Upper lobe of left lung (tissue), 6 donors: ENCODE results near the gene ECT2L. TPM values are rescaled to one million over a fixed set of nuclear protein-coding genes. Genes with fewer than 3 reads are reported as not detected.

Source experiments
- ATAC-seq, 2 donors: fragments of 200-7000 bp; cut with Tn5 transposase; one replicate each; pipeline ENCODE4 v1.9.1; 2022; ENCODE audit warnings: mild to moderate bottlenecking in 2 of 2, moderate library complexity in 2 of 2; ENCODE audit not compliant: low FRiP score in 2 of 2
- DNase-seq, 2 donors: peaks; one replicate each; pipeline ENCODE4 v3.0.0-alpha.2; 2019 to 2020
- H3K27ac ChIP-seq, 4 donors: fragments of 200-600 bp; sonication (generic); one replicate each; pipeline ENCODE4 v1.5.1; 2016 to 2019
- H3K27me3 ChIP-seq, 4 donors: fragments of 200-600 bp; sonication (generic); one replicate each; pipeline ENCODE4 v1.5.1; 2017 to 2019
- H3K36me3 ChIP-seq, 4 donors: fragments of 200-600 bp; sonication (generic); one replicate each; pipeline ENCODE4 v1.5.1; 2016 to 2019
- H3K4me1 ChIP-seq, 4 donors: fragments of 200-600 bp; sonication (generic); one replicate each; pipeline ENCODE4 v1.5.1; 2018 to 2019
- H3K4me3 ChIP-seq, 4 donors: fragments of 200-600 bp; sonication (generic); one replicate each; pipeline ENCODE4 v1.5.1; 2017 to 2019; ENCODE audit warnings: mild to moderate bottlenecking in 2 of 4, moderate library complexity in 1 of 4
- H3K9me3 ChIP-seq, 4 donors: fragments of 200-600 bp; sonication (generic); one replicate each; pipeline ENCODE4 v1.5.1; 2018 to 2019
- EP300 ChIP-seq, 4 donors: sonication (generic); formaldehyde crosslinking; IDR thresholded peaks; one replicate each; pipeline ENCODE4 v1.5.1; 2017; ENCODE audit warnings: antibody characterized with exemption in 4 of 4, control low read depth in 2 of 4
- POLR2A ChIP-seq, 4 donors: fragments of 450-650 bp; IDR thresholded peaks; one replicate each; pipeline ENCODE4 v1.5.1; 2016 to 2017; ENCODE audit warnings: antibody characterized with exemption in 4 of 4, mild to moderate bottlenecking in 2 of 4
- POLR2AphosphoS5 ChIP-seq, 2 donors: sonication (generic); formaldehyde crosslinking; IDR thresholded peaks; one replicate each; pipeline ENCODE4 v1.5.1; 2017; ENCODE audit warnings: antibody characterized with exemption in 2 of 2
- WGBS, 2 donors: methylation state at CpG; one replicate each; pipeline ENCODE4 v1.1.5; 2017 to 2018; 5-methylcytosine and 5-hydroxymethylcytosine counted together
- total RNA-seq, 6 donors: library from RNA; depleted of rRNA in 4 of 6; stranded (reverse); fragments of >200 nt in 4 of 6; gene quantifications; one replicate each; pipeline versions ENCODE4 v1.1.0 to v1.2.1, GENCODE V29; 2016 to 2021
- TF ChIP-seq, protein P1 (sequence below), 6 experiments: fragments of 450-650 bp in 4 of 6; fragments of 200-600 bp in 2 of 6; sonication (generic) in 2 of 6; IDR thresholded peaks; one replicate each; pipeline ENCODE4 v1.5.1; 2016 to 2019; ENCODE audit warnings: antibody characterized with exemption in 6 of 6
- donor health status: DM: no; HTN: no; CAD: no; lungs with moderate emphysema.
- donor health status: DM: no; HTN: yes; CAD: no; lungs with severe emphysema.

Gene ECT2L
- total RNA-seq, 6 donors from 2014 or later, result 0.20 to 28.4 (median 3.1) TPM

DNA sequence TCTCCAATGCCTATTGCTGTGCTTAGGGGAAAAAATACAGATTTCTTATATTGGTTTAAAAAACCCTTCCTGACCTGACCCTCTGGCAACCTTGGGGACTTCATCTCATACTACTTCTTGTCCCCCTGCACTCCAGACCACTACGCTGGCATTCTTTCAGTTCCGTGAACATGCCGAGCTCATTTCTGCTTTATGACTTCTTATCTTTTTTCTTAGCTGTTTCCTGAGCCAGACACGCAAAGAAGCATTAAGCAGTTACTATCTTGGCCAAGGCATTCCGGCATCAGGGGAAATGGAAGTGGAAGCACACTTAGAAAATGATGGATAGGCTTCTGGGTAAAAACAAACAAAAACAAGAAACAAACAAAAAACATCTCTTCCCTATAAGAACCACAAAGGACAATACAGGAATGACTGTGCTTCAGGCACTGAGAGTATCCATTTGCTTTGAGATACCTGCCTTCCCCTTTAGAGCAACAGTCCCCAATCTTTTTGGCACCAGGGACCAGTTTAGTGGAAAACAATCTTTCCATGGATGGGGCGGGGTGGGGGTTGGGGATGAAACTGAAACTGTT, 26.7 kb upstream of the ECT2L start:
- no peak for DNase-seq
- 19 to 34% methylated on average over 5 to 6 of the region's 6 CpGs for WGBS, 2 donors
- Histone ChIP-seq H3K36me3 (no peaks in the 10 kb centered on the region), H3K4me1 (peaks cover 6 to 8% (median 7%) of the 10 kb centered on the region in 4 donors), H3K9me3 (no peaks in the 10 kb centered on the region), H3K27me3 (no peaks in the 10 kb centered on the region), H3K27ac (no peak overlapping the region), H3K4me3 (no peak overlapping the region)
- ATAC-seq, result no peak
- TF ChIP-seq POLR2AphosphoS5 (IDR thresholded peaks at IDR 0.05) (no peak), POLR2A (IDR thresholded peaks at IDR 0.05) (no peak), EP300 (IDR thresholded peaks at IDR 0.05) (no peak)
- TF ChIP-seq, protein P1, sequence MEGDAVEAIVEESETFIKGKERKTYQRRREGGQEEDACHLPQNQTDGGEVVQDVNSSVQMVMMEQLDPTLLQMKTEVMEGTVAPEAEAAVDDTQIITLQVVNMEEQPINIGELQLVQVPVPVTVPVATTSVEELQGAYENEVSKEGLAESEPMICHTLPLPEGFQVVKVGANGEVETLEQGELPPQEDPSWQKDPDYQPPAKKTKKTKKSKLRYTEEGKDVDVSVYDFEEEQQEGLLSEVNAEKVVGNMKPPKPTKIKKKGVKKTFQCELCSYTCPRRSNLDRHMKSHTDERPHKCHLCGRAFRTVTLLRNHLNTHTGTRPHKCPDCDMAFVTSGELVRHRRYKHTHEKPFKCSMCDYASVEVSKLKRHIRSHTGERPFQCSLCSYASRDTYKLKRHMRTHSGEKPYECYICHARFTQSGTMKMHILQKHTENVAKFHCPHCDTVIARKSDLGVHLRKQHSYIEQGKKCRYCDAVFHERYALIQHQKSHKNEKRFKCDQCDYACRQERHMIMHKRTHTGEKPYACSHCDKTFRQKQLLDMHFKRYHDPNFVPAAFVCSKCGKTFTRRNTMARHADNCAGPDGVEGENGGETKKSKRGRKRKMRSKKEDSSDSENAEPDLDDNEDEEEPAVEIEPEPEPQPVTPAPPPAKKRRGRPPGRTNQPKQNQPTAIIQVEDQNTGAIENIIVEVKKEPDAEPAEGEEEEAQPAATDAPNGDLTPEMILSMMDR (IDR thresholded peaks at IDR 0.05), result no peak

DNA sequence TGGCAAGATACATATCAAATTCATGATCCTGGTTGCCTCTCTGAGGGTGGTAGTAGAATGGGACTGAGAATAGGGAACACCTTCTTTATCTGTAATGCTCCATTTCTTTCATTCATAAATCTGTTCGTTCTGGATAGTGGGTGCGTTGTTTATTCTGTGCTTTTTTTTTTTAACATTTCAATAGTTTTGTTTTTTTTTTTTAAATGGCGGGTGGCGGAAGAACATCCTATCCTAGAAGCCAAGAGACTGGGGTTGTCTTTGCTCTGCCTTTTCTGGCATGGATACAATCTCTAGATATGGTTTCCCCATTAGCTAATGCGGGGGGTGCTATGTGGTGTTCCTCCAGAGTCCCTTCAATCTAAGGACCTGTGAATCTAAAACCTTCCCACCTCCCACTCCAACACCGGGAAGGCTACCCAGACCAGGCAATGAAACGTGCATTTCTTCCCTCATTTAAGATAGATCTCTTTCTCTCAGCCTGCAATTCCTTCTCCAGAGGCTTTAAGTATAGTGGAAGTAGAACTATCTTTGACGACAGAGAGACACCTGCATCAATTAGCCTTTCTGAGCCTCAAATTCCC, 23.2 kb upstream of the ECT2L start:
- WGBS, 2 donors, result 15 to 27% methylated on average over 8 of the region's 8 CpGs
- no peak for ATAC-seq
- H3K4me3 ChIP-seq, result peak overlapping the region; percentile 70 to 81 (median 76)
- peaks cover 13 to 16% (median 14%) of the 10 kb centered on the region in 4 donors for H3K4me1 ChIP-seq
- H3K36me3 ChIP-seq, result peaks cover 0 to 15% (median 0%) of the 10 kb centered on the region in 4 donors
- no peaks in the 10 kb centered on the region for H3K27me3 ChIP-seq
- no peaks in the 10 kb centered on the region for H3K9me3 ChIP-seq
- peak overlapping the region; percentile 93 to 95 (median 94) for H3K27ac ChIP-seq
- TF ChIP-seq POLR2AphosphoS5 (IDR thresholded peaks at IDR 0.05) (no peak), POLR2A (IDR thresholded peaks at IDR 0.05) (no peak), EP300 (IDR thresholded peaks at IDR 0.05) (no peak)
- TF ChIP-seq, protein P1 (IDR thresholded peaks at IDR 0.05), result no peak
- no peak for DNase-seq

DNA sequence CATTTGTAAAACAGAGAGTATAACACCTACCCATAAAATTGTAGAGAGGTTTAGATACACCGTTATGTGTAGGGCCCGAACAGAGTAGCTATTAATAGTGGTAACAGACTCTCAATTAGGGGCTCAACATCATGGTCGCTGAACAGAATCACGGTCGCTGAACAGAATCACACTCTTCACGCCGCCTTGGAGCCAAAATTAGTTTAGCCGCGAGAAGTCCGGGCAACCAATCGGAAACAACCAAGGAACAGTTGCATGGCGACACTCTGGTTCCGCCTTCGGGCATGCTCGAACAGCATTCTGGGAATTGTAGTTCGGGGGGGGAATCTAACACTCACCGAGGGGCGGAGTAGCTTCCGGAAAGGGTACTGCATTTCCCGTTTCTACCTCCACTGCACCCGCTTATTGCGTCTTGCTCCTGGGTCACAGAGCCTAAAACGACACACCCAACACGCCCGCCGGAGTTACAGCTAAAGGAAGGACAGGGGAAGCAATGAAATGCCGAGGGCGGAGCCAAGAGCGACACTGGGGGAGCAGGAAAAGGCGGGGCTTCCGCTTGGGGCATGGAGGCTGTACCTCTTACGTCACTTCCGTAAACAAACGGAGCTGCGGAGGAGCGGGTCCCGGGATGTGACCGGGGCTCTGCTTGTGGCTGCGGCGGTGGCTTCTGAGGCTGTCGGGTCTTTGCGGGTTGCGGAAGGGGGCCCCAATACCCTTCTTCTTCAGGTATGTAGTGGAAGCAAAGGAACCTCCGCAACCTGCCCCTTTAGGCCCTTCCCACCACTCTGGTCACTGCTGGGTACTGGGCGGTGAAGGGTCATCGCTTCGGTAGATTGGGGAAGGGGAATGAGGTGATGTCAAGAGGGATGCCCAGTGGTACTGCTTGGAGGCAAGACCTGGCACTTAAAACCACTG, 22.5 kb upstream of the ECT2L start, which contains the start of gene CCDC28A:
Gene CCDC28A, plus strand, starts transcription at position 593 of the 915 bp plus-strand sequence. CDS start 2,352 bp downstream, outside the sequence.
- peak; percentile 85 to 95 for DNase-seq
- no peaks in the 10 kb centered on the region for H3K27me3 ChIP-seq
- H3K9me3 ChIP-seq, result no peaks in the 10 kb centered on the region
- H3K36me3 ChIP-seq, result peaks cover 0 to 22% (median 0%) of the 10 kb centered on the region in 4 donors
- 0 to 1% methylated on average over 31 to 46 of the region's 47 CpGs for WGBS, 2 donors
- ATAC-seq, result peak; percentile 98 to 99
- TF ChIP-seq, protein P1 (IDR thresholded peaks at IDR 0.05), result peak in 1 of 6 experiments; percentile 51
- TF ChIP-seq EP300 (IDR thresholded peaks at IDR 0.05) (peak in 1 of 4 donors; percentile 25), POLR2A (IDR thresholded peaks at IDR 0.05) (peak in 3 of 4 donors; percentile 62 to 81 (median 74)), POLR2AphosphoS5 (IDR thresholded peaks at IDR 0.05) (peak; percentile 69 to 86)
- H3K27ac ChIP-seq, result peak within 1 kb of the TSS; percentile 93 to 95 (median 94)
- H3K4me1 ChIP-seq, result peaks cover 13 to 16% (median 14%) of the 10 kb centered on the region in 4 donors
- peak within 1 kb of the TSS; percentile 70 to 81 (median 76) for H3K4me3 ChIP-seq

DNA sequence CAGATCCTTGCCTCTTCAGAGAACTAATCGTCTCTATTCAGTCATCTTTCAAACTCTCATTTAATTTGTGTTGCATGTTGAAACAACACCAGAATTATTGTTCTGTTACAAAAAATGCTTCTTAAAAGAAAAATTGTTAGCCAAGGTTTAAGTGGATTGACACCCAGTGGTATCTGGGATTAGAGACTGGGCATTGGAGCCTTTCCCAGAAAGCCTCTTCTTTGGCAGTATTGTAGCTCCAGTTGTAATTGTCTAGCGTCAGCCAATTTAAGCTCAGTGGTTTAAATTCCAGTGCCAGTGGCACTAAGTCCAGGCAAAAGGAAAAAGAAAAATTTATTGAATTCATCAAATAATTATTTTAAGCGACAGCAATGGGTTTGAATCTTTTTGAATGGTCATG, 21.5 kb upstream of the ECT2L start:
- no peaks in the 10 kb centered on the region for H3K9me3 ChIP-seq
- H3K27me3 ChIP-seq, result no peaks in the 10 kb centered on the region
- no peak for ATAC-seq
- peaks cover 13 to 16% (median 14%) of the 10 kb centered on the region in 4 donors for H3K4me1 ChIP-seq
- peak overlapping the region; percentile 70 to 81 (median 76) for H3K4me3 ChIP-seq
- peak overlapping the region in 3 of 4 donors; percentile 93 to 95 (median 94) for H3K27ac ChIP-seq
- WGBS, 2 donors, result 23 to 38% methylated on average over 3 of the region's 3 CpGs
- no peak for DNase-seq
- peaks cover 0 to 24% (median 0%) of the 10 kb centered on the region in 4 donors for H3K36me3 ChIP-seq
- TF ChIP-seq POLR2A (IDR thresholded peaks at IDR 0.05) (no peak), POLR2AphosphoS5 (IDR thresholded peaks at IDR 0.05) (no peak), EP300 (IDR thresholded peaks at IDR 0.05) (no peak)
- TF ChIP-seq, protein P1 (IDR thresholded peaks at IDR 0.05), result no peak
